HTR-8/SVneo (cell line): Measurements from ENCODE around the gene NDFIP1.
"Not testable (repeated sequence)": the region's sequence is repeated elsewhere in the genome, so short reads cannot be mapped to it uniquely, and the experiment has no call there.

Experiments used
- DNase-seq: peaks from one replicate; pipeline ENCODE4 v3.0.0; 2011; ENCODE audit warnings: low spot score, mixed read lengths; ENCODE audit not compliant: insufficient read length
- FAIRE-seq: peaks from 2 replicates; lab custom pipeline; 2011; peaks lifted over from hg19 to GRCh38; lab: Jason Lieb, UNC

Gene NDFIP1

DNA sequence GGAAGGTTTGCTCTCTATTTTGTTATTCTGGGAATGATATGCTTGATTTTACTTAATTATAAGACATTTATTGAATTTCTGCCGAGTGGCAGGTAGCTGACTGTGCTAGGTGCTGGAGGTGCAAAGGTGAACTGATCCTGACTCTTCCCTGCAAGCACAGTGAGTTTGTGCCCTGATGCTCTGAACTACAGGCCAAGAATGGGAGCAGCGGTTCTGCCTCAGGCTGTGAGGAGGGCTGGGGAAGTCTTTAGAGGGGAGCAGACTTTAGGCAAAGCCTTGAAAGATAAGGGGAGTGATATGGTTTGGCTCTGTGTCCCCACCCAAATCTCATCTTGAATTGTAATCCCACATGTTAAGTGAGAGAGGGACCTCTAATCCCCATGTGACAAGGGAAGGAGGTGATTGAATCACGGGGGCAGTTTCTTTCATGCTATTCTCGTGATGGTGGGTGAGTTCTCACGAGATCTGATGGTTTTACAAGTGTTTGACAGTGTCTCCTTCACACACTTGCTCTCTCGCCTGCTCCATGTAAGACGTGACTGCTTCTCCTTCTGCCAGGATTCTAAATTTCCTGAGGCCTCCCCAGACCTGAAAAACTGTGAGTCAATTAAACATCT, 73.1 kb downstream of the NDFIP1 start:
- DNase-seq = no peak
- FAIRE-seq = no peak

DNA sequence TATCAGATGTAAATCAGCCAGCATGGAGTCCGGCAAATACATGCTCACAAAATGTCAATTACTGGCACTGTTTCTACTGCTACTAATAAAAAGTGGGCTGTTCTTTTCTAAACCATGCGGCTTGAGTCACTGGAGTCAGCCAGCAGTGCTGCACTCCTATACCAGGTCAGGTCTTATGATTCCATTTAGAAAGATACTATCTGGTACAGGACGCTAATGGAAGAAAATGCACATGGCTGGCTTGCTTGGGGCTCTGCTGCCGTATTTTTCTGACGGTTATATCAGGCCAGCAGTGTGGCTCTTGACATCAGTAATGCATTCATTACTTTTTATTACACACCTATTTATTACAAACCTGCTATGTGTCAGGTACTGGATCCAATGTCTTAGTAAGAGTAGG, 74.3 kb downstream of the NDFIP1 start:
- DNase-seq (no peak), FAIRE-seq (no peak)

GRCh38 chr5:142183561-142183960, 75.0 kb downstream of the NDFIP1 start:
- DNase-seq = no peak
- no peak for FAIRE-seq

DNA sequence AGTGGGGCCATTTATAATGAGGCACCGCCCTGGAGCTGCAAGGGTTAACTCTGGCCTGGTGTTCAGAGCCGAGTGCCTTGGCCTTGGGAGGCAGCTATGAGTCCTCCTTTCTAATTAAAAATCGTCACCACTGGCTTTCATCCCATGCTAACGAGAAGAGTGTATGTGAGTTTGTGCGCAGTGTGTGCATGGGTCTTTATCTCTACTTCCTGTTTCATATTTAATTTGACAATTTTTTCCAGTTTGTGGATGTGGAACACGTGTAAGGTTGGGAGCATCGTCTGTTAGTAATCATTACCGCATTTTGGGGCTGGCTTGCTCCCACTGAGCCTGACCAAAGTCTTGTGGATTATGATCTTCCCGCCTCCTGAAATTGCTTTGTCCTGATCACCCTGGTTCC, 76.4 kb downstream of the NDFIP1 start:
- no peak for FAIRE-seq
- DNase-seq = no peak

GRCh38 chr5:142186514-142186856, 77.9 kb downstream of the NDFIP1 start:
- DNase-seq (no peak), FAIRE-seq (no peak)

DNA sequence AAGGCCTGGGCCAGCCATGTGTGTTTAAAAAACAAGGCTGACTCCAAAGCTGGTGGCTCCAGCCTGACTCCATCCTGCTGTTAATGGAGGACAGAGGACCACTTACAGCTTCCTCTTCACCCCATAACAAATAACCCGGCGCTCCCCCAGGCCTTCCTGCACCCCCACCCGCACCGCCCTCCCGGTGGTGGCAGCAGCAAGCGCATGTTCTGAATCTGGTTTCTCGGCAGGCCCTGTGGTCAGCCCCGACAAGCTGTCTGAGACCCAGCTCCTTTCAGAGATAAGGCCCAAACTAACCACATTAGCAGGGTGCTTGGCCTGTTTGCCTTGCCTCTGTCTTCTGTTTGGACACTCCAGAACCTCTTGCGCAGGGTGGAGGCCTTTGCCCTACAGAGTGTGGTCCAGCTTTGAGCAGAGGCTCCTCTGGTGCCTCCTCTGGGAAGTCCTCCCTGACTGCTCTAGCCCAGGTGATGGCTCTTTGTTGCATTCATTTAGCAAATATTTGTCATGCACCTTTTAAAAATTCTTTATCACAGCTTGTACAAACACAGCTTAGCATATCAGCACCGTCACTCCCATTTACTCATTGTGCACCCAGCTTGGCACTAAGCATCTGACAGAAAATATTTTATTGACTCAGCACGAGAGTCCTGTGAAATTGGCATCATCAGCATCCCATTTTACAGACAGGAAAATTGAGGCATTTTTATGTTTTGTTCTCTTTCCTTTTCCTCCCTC, 78.4 kb downstream of the NDFIP1 start:
- FAIRE-seq = no peak

GRCh38 chr5:142188691-142189090, 80.1 kb downstream of the NDFIP1 start:
- not testable (repeated sequence) for FAIRE-seq

More for the DNA sequence above, 78.4 kb downstream of the NDFIP1 start:
- no peak for DNase-seq

GRCh38 chr5:142189813-142190212, 81.2 kb downstream of the NDFIP1 start:
- FAIRE-seq (no peak), DNase-seq (no peak)

More at GRCh38 chr5:142188691-142189090, 80.1 kb downstream of the NDFIP1 start:
- not testable (repeated sequence) for DNase-seq

DNA sequence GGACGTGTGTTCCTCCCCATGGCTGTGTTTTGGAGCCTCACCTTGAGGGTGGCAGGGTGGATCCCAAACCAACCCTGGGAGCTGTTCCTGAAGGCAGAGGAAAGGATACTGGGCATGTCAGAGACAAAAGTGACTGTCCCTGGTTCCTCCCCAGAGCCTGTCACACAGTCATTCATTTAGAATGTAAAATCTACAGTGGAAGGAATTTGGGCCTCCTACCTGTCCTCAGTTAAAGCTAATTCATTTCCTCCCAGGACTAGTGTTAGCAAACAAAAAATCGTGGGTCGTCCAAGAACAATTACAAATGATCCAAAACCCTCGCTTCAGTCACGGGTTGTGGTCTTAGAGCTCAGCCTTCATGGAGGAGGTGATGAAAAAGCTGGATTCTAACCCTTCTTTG, 83.2 kb downstream of the NDFIP1 start:
- no peak for DNase-seq
- no peak for FAIRE-seq

GRCh38 chr5:142192286-142193113, 83.9 kb downstream of the NDFIP1 start:
- FAIRE-seq (no peak), DNase-seq (no peak)

DNA sequence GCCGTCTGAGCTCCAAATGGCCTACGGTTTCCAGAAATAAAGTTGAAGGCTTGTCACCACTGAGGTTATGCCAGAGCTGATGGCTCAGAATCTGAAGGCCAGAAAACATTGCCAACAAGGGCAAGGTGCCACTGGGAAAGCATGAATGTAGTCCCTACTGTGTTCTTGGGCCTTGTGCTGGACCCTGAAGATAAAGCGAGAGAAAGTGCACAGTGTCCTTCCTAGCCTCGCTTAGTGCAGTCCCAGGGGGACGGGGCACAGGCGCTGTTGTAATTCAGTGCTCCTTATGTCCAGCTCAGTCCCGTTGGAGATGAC, 84.5 kb downstream of the NDFIP1 start:
- no peak for FAIRE-seq

GRCh38 chr5:142197098-142197497, 88.5 kb downstream of the NDFIP1 start:
- DNase-seq (no peak), FAIRE-seq (no peak)

More for the DNA sequence above, 84.5 kb downstream of the NDFIP1 start:
- no peak for DNase-seq

DNA sequence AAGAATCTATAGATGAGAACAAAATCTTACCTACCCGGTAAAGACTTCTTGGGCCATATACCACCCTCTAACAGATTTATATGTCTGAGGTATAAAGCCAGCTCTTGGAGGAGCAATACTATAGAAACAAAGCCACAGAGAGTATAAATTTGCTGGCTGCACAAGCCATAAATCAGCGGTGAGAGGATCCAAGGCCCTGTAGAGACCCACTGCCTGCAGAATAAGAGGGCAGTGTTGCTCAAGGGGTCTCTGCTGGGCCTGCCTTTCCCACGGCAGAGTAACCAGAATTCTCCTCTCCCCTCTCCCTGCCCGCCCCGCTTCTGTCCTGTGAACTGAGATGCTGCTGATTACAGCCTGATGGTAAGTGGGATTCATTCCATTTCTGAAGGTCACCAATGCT, 89.2 kb downstream of the NDFIP1 start:
- no peak for DNase-seq

GRCh38 chr5:142199388-142199787, 90.8 kb downstream of the NDFIP1 start:
- DNase-seq (no peak), FAIRE-seq (no peak)

More for the DNA sequence above, 89.2 kb downstream of the NDFIP1 start:
- FAIRE-seq = no peak

GRCh38 chr5:142200387-142200786, 91.8 kb downstream of the NDFIP1 start:
- no peak for DNase-seq
- no peak for FAIRE-seq

- DNase-seq (peak; percentile 22), FAIRE-seq (no peak)
These were observed 92.9 kb downstream of the NDFIP1 start for GRCh38 chr5:142201471-142201887.

DNA sequence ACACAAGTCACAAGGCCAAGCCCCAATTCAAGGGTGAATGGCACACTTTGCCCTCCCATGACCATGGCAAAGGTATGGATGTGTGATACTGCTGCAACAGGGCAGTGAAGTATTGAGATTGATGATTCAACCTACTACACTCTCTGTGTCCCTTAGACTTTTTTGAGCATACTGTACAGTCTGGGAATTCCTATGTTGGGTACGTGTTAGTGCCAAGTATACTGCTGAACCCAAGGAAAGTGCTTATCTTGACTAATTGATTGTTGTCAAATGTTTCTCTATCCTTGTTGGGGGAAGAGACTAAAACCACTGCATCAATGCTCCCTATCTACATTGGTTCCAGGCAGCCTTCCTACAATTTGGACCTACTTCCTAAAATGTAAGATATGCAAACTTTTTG, 93.7 kb downstream of the NDFIP1 start:
- FAIRE-seq = peak; percentile 58
- DNase-seq = peak; percentile 38
